Prostate gland (tissue), 2 donors: ENCODE data around the gene CCT2.

Experiments
- CTCF ChIP-seq, 4 experiments: fragments of 200-600 bp in 2 of 4; fragments of 450-650 bp in 2 of 4; sonication (generic) in 2 of 4; IDR thresholded peaks; 1 replicate in 3 of 4; 2 replicates in 1 of 4; pipeline ENCODE4 v1.5.1; 2016 to 2019; ENCODE audit warnings: antibody characterized with exemption in 4 of 4, mild to moderate bottlenecking in 2 of 4, moderate library complexity in 2 of 4
- POLR2A ChIP-seq: fragments of 450-650 bp; IDR thresholded peaks from one replicate; pipeline ENCODE4 v1.6.1; 2016; ENCODE audit warnings: antibody characterized with exemption, mild to moderate bottlenecking

DNA sequence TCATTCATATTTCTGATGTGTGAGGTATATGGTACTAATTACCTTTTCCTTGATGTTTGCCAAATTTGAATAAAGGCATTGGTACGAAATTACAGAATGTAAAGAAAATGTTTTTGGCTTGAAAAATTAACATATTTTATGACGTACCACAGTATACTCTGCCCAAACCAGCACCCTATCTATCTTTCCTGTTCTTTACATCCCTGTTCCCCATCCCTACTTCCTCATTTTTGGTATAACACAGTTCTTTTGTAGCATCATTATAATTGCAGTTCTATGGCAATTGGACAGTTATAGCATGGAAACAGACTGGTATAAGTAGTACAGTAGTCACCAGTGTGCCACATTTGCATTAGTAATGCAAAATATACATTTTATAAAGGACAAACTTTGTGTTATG is 7.0 kb upstream of the CCT2 start:
- TF ChIP-seq CTCF (IDR thresholded peaks at IDR 0.05) (no peak), POLR2A (no peak)
